ENCODE measurements around the gene SMG1.
"Not testable (repeated sequence)": the region's sequence is repeated elsewhere in the genome, so short reads cannot be mapped to it uniquely, and the experiment has no call there.

Gene SMG1

GRCh38 chr16:18958621-18959029 is 32.4 kb upstream of the SMG1 start:
- no peak for TF ChIP-seq ZFX (IDR thresholded peaks at IDR 0.05; ENCODE audit: borderline replicate concordance)
- TF ChIP-seq CTCF (IDR thresholded peaks at IDR 0.05) = no peak
- no peak overlapping the region for H3K27ac ChIP-seq

- not testable (repeated sequence) for H3K27ac ChIP-seq
Observed at GRCh38 chr16:18956658-18957241, 30.5 kb upstream of the SMG1 start.

- not testable (repeated sequence) for H3K27ac ChIP-seq
Observed at GRCh38 chr16:18955874-18956580, 29.8 kb upstream of the SMG1 start.

- H3K27ac ChIP-seq = no peak overlapping the region
- TF ChIP-seq ZFX (IDR thresholded peaks at IDR 0.05; ENCODE audit: borderline replicate concordance) (no peak), CTCF (IDR thresholded peaks at IDR 0.05) (no peak)
Observed at GRCh38 chr16:18953547-18953946, 27.3 kb upstream of the SMG1 start.

GRCh38 chr16:18950469-18951185 is 24.4 kb upstream of the SMG1 start:
- TF ChIP-seq CTCF (IDR thresholded peaks at IDR 0.05) (no peak), ZFX (IDR thresholded peaks at IDR 0.05; ENCODE audit: borderline replicate concordance) (no peak)
- no peak overlapping the region for H3K27ac ChIP-seq

GRCh38 chr16:18948372-18949020 is 22.3 kb upstream of the SMG1 start:
- TF ChIP-seq CTCF (IDR thresholded peaks at IDR 0.05) = no peak
- no peak for TF ChIP-seq ZFX (IDR thresholded peaks at IDR 0.05; ENCODE audit: borderline replicate concordance)
- no peak overlapping the region for H3K27ac ChIP-seq

- TF ChIP-seq ZFX (IDR thresholded peaks at IDR 0.05; ENCODE audit: borderline replicate concordance) = no peak
- no peak for TF ChIP-seq CTCF (IDR thresholded peaks at IDR 0.05)
- no peak overlapping the region for H3K27ac ChIP-seq
Observed at GRCh38 chr16:18945233-18945632, 19.0 kb upstream of the SMG1 start.

- no peak overlapping the region for H3K27ac ChIP-seq
- TF ChIP-seq ZFX (IDR thresholded peaks at IDR 0.05; ENCODE audit: borderline replicate concordance) = no peak
- no peak for TF ChIP-seq CTCF (IDR thresholded peaks at IDR 0.05)
Observed at GRCh38 chr16:18943414-18943813, 17.2 kb upstream of the SMG1 start.

All from 22Rv1 (cell line).